Stimulated activated CD8-positive, alpha-beta memory T cell treated with anti-CD3 and anti-CD28 coated beads, Interleukin-2, amount 100 ng/mL, for 48 hours (primary cell): Measurements from ENCODE around the gene SARNP.

Experiments
- DNase-seq, 2 donors: peaks; one replicate each; pipeline ENCODE4 v3.0.0-alpha.2; 2020; ENCODE audit warnings: low read depth in 2 of 2

SARNP gene

GRCh38 chr12:55743406-55744339, 73.9 kb downstream of the SARNP start:
- DNase-seq = no peak

GRCh38 chr12:55742719-55743405, 74.7 kb downstream of the SARNP start, which contains the start of gene GDF11:
TSS of gene GDF11 (plus strand) at chr12:55743122. CDS start at chr12:55743317, 195 bp downstream.
- DNase-seq = peak; percentile 52 to 63

GRCh38 chr12:55741931-55742680, 75.4 kb downstream of the SARNP start:
- no peak for DNase-seq

GRCh38 chr12:55739025-55739378, 78.5 kb downstream of the SARNP start:
- no peak for DNase-seq

GRCh38 chr12:55738123-55739024, 79.2 kb downstream of the SARNP start:
- DNase-seq = peak; percentile 57 to 77

- DNase-seq = no peak
Measured at GRCh38 chr12:55737581-55738122, 79.9 kb downstream of the SARNP start.

- peak in 1 of 2 donors; percentile 46 for DNase-seq
Measured at GRCh38 chr12:55736780-55737580, 80.5 kb downstream of the SARNP start.

GRCh38 chr12:55736076-55736475, 81.4 kb downstream of the SARNP start:
- no peak for DNase-seq

GRCh38 chr12:55734595-55734994, 82.9 kb downstream of the SARNP start:
- DNase-seq = no peak

- no peak for DNase-seq
Measured at GRCh38 chr12:55733858-55734257, 83.7 kb downstream of the SARNP start.

GRCh38 chr12:55733021-55733555, 84.4 kb downstream of the SARNP start:
- DNase-seq = no peak

GRCh38 chr12:55732288-55732687, 85.2 kb downstream of the SARNP start:
- DNase-seq = no peak

GRCh38 chr12:55729819-55730818, 87.4 kb downstream of the SARNP start:
- DNase-seq = no peak

GRCh38 chr12:55728939-55729818, 88.3 kb downstream of the SARNP start, which contains the start of gene CD63:
TSS of gene CD63 (minus strand) at chr12:55729009. CDS start at chr12:55728341, 668 bp downstream.
- DNase-seq = peak; percentile 76 to 80

GRCh38 chr12:55728186-55728938, 89.2 kb downstream of the SARNP start:
- DNase-seq = no peak

GRCh38 chr12:55727643-55728185, 89.8 kb downstream of the SARNP start:
- DNase-seq = no peak
